ENCODE data around the gene UBE4B. TPM values are rescaled to one million over a fixed set of nuclear protein-coding genes. Genes with fewer than 3 reads are reported as not detected.
A peak's percentile ranks its signal among the peaks of the same experiment; 100 is the strongest.

UBE4B gene
- total and polyA plus RNA-seq, 9 of the 15 experiments (the other 6 are each of a cell fraction or from before 2014, with no cell fraction given), result 11.7 to 73.7 (median 40.1) TPM

DNA sequence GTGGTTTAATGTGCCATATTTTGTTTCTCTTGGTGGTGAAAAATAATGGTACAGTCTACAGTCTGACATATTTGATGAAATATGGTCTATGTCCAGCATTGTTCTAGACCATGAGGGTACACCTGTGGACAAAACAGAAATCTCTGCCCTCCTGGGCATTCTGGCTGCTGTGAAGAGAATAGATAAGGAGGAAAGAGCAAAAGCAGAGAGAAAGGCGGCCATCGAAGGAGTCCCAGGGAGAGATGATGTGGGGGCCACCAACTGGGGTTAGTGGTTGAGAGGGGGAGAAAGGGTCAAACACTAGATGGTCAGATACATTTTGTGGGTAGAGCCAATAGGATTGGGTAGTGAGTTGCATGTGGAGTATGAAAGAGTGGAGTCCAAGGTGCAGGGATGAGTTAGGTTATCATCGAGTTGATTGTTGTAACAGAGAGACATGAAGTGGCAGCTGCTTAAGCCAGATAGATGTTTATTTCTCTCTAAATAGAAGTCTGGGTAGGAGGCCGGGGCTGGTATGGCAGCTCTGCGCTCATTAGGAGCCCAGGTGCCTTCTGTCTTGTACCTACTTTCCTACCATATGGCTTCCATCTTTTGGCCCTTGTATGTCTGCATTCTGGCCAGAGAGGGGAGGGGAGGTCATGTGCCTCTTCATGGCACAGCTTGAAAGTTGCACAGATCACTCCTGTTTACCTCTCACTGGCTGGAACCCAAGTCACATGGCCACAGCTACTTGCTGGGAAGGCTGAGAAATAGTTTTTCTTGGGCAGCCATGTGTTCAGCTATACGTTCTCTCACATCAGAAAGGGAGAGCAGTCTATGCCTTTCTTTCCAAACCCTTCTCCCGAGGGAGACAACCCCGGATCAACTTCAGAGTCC, 13.0 kb downstream of the UBE4B start (continued):
- TF ChIP-seq ZNF212 (CRISPR knock-in tag; IDR thresholded peaks at IDR 0.05) (no peak), ZNF551 (CRISPR knock-in tag; IDR thresholded peaks at IDR 0.05) (no peak), XRCC5 (IDR thresholded peaks at IDR 0.05; ENCODE audit: low read depth, low read length) (no peak), ETV5 (CRISPR knock-in tag; IDR thresholded peaks at IDR 0.05; ENCODE audit: low read depth) (0 out of 2 replicates have a peak, but pooled peaks have one; percentile 44), HDGF (IDR thresholded peaks at IDR 0.05) (0 out of 2 replicates have a peak, but pooled peaks have one; percentile 64), TBL1XR1 (IDR thresholded peaks at IDR 0.05; ENCODE audit: low read length in 2 of 2) (no peak), ARID1B (IDR thresholded peaks at IDR 0.05) (peak; percentile 83), ZFP30 (CRISPR knock-in tag; IDR thresholded peaks at IDR 0.05; ENCODE audit: borderline replicate concordance) (no peak), FOXM1 (IDR thresholded peaks at IDR 0.05; ENCODE audit: low read depth) (no peak; the same call in 1 of the 2 replicates), FOXM1 (CRISPR knock-in tag; IDR thresholded peaks at IDR 0.05; ENCODE audit: low read depth) (no peak), ESRRB (CRISPR knock-in tag; IDR thresholded peaks at IDR 0.05; ENCODE audit: borderline replicate concordance) (no peak)
- TF ChIP-seq, protein P1, sequence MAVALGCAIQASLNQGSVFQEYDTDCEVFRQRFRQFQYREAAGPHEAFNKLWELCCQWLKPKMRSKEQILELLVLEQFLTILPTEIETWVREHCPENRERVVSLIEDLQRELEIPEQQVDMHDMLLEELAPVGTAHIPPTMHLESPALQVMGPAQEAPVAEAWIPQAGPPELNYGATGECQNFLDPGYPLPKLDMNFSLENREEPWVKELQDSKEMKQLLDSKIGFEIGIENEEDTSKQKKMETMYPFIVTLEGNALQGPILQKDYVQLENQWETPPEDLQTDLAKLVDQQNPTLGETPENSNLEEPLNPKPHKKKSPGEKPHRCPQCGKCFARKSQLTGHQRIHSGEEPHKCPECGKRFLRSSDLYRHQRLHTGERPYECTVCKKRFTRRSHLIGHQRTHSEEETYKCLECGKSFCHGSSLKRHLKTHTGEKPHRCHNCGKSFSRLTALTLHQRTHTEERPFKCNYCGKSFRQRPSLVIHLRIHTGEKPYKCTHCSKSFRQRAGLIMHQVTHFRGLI (CRISPR knock-in tag; IDR thresholded peaks at IDR 0.05), result no peak
- TF ChIP-seq, protein P2, sequence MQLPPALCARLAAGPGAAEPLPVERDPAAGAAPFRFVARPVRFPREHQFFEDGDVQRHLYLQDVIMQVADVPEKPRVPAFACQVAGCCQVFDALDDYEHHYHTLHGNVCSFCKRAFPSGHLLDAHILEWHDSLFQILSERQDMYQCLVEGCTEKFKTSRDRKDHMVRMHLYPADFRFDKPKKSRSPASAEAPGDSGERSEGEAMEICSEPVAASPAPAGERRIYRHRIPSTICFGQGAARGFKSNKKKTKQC (CRISPR knock-in tag; IDR thresholded peaks at IDR 0.05), result no peak
- TF ChIP-seq, protein P3, sequence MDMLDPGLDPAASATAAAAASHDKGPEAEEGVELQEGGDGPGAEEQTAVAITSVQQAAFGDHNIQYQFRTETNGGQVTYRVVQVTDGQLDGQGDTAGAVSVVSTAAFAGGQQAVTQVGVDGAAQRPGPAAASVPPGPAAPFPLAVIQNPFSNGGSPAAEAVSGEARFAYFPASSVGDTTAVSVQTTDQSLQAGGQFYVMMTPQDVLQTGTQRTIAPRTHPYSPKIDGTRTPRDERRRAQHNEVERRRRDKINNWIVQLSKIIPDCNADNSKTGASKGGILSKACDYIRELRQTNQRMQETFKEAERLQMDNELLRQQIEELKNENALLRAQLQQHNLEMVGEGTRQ (CRISPR knock-in tag; IDR thresholded peaks at IDR 0.05), result peak; percentile 84

Data from K562 (cell line).